ENCODE results near the gene PIK3R3. TPM values are rescaled to one million over a fixed set of nuclear protein-coding genes. Genes with fewer than 3 reads are reported as not detected.

The PIK3R3 gene
- total RNA-seq, 1 experiment from 2014 or later = 1.6 TPM

DNA sequence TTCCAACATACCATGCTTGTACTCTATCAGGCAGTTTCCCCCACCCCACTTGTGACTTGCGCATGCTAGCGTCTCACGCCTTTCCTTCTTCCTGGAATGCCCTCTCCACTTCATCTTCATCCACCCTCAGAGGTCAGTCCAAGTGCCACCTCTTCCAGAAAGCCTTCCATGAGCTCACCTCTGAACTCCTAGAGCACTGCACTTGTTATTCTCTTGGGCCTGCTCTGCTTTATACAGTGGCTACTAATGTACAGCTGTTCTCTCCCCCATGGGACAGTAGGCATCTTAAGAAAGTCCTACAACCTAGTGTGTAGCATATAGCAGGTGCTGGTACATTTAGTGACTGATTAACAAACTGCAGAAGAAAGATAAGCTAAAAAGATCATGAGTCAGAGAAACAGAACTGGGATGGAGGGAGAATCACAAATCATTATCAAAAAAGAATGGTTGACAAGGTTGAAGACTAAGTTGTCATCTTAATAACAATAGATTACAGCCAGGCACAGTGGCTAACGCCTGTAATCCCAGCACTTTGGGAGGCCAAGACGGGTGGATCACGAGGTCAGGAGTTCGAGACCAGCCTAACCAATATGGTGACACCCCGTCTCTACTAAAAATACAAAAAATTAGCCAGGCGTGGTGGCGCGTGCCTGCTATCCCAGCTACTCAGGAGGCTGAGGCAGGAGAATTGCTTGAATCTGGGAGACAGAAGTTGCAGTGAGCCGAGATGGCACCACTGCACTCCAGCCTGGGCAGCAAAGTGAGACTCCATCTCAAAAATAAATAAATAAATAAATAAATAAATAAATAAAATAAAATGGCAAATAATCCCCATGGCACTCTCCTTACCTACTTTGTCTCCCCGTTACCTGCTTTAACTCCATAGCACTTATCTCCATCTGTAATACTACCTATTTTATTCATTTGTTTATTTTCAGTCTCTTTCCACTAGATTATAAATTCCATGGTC is 26.2 kb upstream of the PIK3R3 start:
- CTCF ChIA-PET = no interaction called here
- no peaks in the 10 kb centered on the region for H3K9me3 ChIP-seq (ENCODE audit: control insufficient read depth in 1 of 2, insufficient read depth in 1 of 2, low read depth in 1 of 2, low read length in 2 of 2)
- H3K4me2 ChIP-seq (ENCODE audit: low read length) = no peak overlapping the region
- no peaks in the 10 kb centered on the region for H3K27me3 ChIP-seq (ENCODE audit: insufficient read depth, low read length)
- no peaks in the 10 kb centered on the region for H4K20me1 ChIP-seq (ENCODE audit: insufficient read depth)
- intact Hi-C loops (cut with micrococcal nuclease) = no loop called here
- RAD21 ChIA-PET (ENCODE audit: low non-redundant PET in 1 of 2, low total read pairs in 2 of 2, uncharacterized antibody in 2 of 2, unreplicated experiment in 2 of 2) = no interaction called here
- H3K27ac ChIP-seq (ENCODE audit: low read depth, low read length) = no peak overlapping the region
- no peak for DNase-seq (ENCODE audit: low read depth, low spot score)
- no peak overlapping the region for H3K4me3 ChIP-seq (replicated peaks in 1 of 2; ENCODE audit: low read depth in 1 of 2, low read length in 2 of 2)
- no peaks in the 10 kb centered on the region for H3K9me2 ChIP-seq (ENCODE audit: insufficient read depth)
- POLR2A ChIA-PET = no interaction called here
- BruUV-seq (replicated peaks) = no TSS peak
- H2AFZ ChIP-seq (ENCODE audit: low read depth, low read length, poor library complexity, severe bottlenecking) = no peak overlapping the region
- H3K79me2 ChIP-seq (ENCODE audit: insufficient read depth, low read length) = no peaks in the 10 kb centered on the region
- no peaks in the 10 kb centered on the region for H3K36me3 ChIP-seq (ENCODE audit: control insufficient read depth in 1 of 2, insufficient read depth in 2 of 2, low read length in 2 of 2)
- H3K4me1 ChIP-seq (ENCODE audit: control insufficient read depth in 1 of 2, insufficient read depth in 2 of 2, low read length in 2 of 2) = no peaks in the 10 kb centered on the region
- TF ChIP-seq ELF1 (IDR thresholded peaks at IDR 0.05; ENCODE audit: borderline replicate concordance, low read depth) = no peak
- TF ChIP-seq, protein P1, sequence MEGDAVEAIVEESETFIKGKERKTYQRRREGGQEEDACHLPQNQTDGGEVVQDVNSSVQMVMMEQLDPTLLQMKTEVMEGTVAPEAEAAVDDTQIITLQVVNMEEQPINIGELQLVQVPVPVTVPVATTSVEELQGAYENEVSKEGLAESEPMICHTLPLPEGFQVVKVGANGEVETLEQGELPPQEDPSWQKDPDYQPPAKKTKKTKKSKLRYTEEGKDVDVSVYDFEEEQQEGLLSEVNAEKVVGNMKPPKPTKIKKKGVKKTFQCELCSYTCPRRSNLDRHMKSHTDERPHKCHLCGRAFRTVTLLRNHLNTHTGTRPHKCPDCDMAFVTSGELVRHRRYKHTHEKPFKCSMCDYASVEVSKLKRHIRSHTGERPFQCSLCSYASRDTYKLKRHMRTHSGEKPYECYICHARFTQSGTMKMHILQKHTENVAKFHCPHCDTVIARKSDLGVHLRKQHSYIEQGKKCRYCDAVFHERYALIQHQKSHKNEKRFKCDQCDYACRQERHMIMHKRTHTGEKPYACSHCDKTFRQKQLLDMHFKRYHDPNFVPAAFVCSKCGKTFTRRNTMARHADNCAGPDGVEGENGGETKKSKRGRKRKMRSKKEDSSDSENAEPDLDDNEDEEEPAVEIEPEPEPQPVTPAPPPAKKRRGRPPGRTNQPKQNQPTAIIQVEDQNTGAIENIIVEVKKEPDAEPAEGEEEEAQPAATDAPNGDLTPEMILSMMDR (IDR thresholded peaks at IDR 0.05 in 2 of 3, conservative IDR thresholded peaks at IDR 0.05 in 1 of 3; ENCODE audit: borderline replicate concordance in 1 of 3, insufficient read depth in 1 of 3, low read depth in 2 of 3, low read length in 2 of 3) = no peak
- no peak for TF ChIP-seq POLR2A (IDR thresholded peaks at IDR 0.05; ENCODE audit: borderline replicate concordance, extremely low read depth, insufficient read depth, insufficient read length)
- no peak for TF ChIP-seq CBX3 (IDR thresholded peaks at IDR 0.05; ENCODE audit: low read depth)
- no peak for TF ChIP-seq JUND (IDR thresholded peaks at IDR 0.05)
- TF ChIP-seq SP1 (IDR thresholded peaks at IDR 0.05; ENCODE audit: low read depth) = no peak
- TF ChIP-seq FOSL1 (IDR thresholded peaks at IDR 0.05; ENCODE audit: low read depth) = no peak
- no peak for TF ChIP-seq ZFX (IDR thresholded peaks at IDR 0.05)
- no peak for TF ChIP-seq CEBPB (IDR thresholded peaks at IDR 0.05; ENCODE audit: low read depth)
- no peak for TF ChIP-seq EZH2phosphoT487 (IDR thresholded peaks at IDR 0.05; ENCODE audit: borderline replicate concordance)
- no peak for TF ChIP-seq YY1 (IDR thresholded peaks at IDR 0.05; ENCODE audit: extremely low read depth, insufficient replicate concordance, low read depth, low read length)
- TF ChIP-seq SRF (IDR thresholded peaks at IDR 0.05; ENCODE audit: low read depth) = no peak
- H3K9ac ChIP-seq (ENCODE audit: low read length) = no peak overlapping the region
- ATAC-seq = no peak
